HG03354 (cell line): ENCODE data around the gene SLC5A5.
"Not testable (repeated sequence)": the region's sequence is repeated elsewhere in the genome, so short reads cannot be mapped to it uniquely, and the experiment has no call there.

Experiments
- ATAC-seq: cut with Tn5 transposase; IDR thresholded peaks from one replicate; pipeline ENCODE4 v1.9.1; 2021; ENCODE audit warnings: mild to moderate bottlenecking; ENCODE audit not compliant: unreplicated experiment, poor library complexity, severe bottlenecking

The SLC5A5 gene

DNA sequence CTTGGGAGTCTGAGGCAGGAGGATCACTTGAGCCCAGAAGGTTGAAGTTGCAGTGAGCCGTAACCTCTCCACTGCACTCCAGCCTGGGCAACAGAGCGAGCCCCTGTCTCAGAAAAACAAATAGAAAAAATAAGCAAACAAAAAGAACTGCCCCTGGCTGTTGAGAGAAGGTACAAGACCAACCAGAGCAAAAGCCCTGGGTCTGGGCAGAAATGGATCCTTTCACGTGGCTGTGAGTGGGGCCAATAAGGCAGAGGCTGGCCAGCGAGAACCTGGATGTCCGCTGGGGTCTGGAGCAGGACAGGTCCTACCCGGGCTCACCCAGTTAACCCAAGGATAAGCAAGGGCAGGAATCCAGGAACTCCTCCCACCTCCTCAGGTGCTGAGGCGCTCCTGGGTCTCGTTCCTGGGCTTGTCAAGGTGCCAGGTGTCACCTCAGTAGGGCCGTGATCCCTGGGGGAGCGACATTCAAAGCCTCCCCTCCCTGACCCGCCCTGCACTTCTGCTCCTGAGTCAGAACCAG is 4.7 kb upstream of the SLC5A5 start:
- no peak for ATAC-seq

DNA sequence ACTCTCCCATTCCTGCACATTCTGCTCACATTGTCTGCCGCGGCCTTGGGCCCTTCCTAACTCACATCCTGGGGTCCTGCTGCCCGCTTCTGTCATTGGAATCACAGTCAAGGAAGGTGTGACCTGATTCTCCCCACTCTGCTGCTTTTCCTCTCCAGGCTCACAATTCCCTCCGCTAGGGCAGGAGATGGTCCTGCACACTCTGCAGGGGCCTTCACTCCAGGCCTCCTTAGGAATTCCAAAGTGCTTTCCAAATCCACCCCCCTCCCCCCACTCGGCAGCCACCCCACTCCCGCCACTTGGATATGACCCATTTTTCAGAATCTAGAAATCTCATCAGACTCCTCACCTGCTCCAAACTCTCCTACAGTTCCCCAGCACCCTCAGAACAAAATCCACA is 3.1 kb upstream of the SLC5A5 start:
- ATAC-seq = no peak

DNA sequence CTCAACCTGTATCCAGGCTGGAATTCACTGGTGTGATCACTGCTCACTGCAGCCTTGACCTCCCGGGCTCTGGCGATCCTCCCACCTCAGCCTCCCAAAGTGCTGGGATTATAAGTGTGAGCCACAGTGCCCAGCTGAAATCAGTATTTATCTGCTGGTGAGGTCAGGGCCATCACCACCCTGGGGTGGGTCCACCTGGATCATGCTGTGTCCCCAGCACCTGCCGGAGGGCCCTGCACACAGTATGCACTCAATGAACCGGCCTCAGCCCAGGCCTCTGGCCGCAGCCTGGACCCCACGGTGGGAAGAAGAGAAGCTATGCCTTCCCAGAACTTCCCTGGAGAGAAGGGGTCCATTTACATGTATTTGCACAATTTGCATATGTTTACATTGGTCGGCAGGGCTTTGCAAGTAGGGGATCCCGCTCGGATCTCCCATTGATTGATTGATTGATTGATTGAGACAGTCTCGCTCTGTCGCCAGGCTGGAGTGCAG is 2.6 kb upstream of the SLC5A5 start:
- no peak for ATAC-seq

DNA sequence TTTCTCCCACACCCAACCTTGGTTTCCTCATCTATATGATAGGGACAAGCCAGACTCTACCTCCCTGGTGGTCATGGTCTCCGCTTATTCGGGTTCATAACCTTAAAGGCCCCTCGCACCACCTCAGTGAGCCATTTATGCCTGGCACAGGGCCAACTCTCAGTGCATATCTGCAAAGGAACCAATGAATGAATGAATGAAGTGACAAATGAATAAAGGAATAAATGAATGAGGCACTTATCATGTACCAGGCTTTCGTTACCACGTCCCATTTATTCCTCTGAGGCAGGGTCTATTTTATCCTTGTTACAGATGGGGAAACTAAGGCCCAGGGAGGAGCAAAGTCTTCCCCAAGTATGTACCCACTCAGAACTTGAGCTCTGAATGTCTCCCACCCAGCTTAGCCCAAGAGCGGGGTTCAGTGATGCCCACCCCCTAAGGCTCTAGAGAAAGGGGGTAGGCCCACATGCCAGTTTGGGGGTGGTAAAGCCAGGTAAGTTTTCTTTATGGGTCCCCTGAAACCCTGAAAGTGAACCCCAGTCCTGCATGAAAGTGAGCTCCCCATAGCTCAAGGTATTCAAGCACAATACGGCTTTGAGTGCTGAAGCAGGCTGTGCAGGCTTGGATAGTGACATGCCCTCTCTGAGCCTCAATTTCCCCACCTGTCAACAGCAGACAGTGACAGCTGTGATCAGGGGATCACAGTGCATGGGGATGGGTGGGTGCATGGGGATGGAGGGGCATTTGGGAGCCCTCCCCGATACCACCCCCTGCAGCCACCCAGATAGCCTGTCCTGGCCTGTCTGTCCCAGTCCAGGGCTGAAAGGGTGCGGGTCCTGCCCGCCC is 490 bp upstream of the SLC5A5 start:
- ATAC-seq = no peak

DNA sequence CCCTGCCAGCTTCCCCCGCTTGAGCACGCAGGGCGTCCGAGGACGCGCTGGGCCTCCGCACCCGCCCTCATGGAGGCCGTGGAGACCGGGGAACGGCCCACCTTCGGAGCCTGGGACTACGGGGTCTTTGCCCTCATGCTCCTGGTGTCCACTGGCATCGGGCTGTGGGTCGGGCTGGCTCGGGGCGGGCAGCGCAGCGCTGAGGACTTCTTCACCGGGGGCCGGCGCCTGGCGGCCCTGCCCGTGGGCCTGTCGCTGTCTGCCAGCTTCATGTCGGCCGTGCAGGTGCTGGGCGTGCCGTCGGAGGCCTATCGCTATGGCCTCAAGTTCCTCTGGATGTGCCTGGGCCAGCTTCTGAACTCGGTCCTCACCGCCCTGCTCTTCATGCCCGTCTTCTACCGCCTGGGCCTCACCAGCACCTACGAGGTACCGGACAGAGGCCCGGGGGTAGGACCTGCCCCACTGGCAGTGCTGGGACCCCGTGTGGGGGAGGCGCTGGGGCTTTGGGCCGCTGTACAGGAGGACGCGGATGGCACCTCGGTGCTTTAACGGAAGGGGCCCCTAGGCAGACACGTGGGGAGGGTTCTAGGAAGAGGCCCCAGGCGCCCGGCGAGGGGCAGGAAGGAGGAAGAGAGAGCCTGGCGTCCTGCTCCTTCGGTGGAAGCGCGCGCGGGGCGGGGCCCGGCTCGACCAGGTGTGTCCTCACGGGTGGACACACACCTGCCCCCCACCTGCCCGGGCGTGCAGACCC is 681 bp downstream of the SLC5A5 start:
- ATAC-seq = no peak

DNA sequence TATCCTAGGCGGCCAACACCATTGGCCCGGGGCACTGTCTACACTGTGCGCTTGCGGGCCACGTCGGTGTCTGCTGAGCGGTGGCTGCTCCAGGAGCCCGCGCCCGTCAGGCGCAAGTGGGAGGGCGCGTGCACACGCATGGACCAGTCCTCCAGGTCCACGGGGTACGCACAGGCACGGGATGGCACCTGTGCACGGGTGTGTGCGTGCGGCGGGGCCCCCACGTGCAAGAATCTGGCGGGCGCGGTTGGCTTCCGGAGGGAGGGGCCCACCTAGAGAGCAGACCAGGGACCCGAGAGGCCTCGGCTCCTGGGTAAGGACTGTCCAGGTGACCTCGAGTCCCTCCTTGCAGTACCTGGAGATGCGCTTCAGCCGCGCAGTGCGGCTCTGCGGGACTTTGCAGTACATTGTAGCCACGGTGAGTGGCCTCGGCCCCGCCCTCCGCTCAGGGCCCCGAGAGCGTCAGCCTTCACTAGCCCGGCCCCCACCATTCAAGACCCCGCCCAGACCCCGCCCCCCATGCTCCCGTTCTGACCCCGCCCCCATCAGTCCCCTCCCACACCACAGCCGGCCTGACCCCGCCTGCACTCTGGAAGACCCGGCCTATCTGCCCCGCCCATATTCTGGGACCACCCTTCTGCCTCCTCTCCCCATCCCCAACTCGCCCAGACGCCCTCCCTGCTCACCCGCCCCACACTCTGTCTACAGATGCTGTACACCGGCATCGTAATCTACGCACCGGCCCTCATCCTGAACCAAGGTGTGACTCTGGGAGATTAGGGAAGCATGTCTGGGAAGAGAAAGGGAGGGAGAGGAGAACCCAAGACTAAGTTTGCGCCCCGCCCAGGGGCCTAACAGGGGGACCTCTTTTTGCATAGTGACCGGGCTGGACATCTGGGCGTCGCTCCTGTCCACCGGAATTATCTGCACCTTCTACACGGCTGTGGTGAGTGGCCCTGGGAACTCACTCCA is 2.3 kb downstream of the SLC5A5 start:
- ATAC-seq = no peak

DNA sequence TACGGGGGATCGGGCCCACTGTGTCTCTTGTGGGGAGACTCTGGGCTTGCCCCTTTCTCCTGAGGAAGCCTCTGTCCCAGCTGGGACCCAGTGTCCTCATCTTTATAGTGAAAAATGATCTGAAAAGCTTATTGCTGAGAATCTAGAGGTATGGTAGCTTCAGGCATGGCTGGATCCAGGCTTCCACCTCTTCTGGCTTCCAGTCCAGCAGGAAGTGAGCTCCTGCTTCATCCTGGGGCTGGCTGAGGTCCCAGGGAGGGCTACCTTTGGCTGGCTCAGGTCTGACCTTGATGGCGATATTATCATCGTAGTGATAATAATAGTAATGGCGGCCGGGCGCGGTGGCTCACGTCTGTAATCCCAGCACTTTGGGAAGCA is 3.0 kb downstream of the SLC5A5 start:
- no peak for ATAC-seq

DNA sequence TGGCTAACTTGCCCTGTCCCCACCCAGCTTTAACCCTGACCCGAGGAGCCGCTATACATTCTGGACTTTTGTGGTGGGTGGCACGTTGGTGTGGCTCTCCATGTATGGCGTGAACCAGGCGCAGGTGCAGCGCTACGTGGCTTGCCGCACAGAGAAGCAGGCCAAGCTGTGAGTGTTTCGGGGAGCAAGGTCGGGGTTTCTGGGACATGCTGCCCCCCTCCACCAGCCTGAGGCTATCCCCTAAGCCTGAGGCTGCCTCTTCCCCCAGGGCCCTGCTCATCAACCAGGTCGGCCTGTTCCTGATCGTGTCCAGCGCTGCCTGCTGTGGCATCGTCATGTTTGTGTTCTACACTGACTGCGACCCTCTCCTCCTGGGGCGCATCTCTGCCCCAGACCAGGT is 6.0 kb downstream of the SLC5A5 start:
- ATAC-seq = no peak

DNA sequence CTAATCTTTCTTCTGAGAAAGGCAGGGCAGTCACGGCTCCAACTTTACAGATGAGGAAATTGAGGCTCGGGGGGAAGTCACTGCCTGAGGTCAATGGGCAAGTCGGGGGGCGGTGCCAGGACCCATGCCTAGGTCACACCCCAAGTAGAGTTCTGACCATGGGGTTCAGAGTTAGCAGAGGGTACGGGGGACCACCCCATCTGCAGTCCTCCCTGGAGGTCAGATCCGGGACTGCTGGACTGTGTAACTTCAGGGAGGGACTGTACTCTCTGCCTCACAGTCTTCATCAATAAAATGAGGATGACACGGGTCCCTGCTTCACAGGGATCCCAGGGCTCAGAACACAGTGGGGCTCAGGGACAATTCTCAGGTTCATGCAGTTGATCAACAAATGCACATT is 7.7 kb downstream of the SLC5A5 start:
- ATAC-seq = no peak

DNA sequence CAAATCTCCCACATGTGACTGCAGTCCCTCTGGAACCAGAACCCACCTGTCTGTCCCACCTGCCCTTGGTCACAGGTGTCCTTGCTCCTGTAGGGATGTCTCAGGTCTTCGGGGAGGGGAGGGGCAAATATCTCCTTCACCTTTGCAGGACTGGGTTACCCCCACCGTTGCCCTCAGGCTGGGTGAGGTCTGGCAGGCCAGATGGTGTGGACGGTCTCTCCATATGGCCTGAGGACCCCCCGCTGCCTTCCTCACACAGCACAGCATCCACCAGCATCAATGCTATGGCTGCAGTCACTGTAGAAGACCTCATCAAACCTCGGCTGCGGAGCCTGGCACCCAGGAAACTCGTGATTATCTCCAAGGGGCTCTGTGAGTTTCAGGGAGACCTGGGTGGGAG is 10.0 kb downstream of the SLC5A5 start:
- no peak for ATAC-seq

DNA sequence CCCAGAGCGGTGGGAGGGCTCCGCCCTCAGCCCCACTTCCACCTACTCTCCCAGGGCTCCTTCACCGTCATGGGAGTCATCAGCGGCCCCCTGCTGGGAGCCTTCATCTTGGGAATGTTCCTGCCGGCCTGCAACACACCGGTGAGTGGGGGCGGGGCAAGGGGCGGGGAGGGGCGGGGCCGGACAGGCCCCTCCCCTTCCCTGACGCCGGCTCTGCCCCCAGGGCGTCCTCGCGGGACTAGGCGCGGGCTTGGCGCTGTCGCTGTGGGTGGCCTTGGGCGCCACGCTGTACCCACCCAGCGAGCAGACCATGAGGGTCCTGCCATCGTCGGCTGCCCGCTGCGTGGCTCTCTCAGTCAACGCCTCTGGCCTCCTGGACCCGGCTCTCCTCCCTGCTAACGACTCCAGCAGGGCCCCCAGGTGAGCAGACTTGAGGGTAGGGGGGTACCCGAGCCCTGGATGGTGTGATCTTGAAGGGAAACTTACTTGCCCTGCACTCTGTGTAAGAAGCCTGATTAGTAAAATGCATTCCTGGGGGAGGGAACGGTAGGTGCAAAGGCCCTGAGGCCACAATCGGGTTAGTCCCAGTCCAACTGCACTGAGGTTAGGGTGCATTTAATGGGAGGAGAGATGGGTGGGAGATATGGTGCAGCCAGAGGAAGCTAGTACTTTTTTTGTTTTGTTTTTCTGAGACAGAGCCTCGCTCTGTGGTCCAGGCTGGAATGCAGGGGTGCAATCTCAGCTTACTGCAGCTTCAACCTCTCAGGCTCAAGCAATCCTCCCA is 12.1 kb downstream of the SLC5A5 start:
- ATAC-seq = no peak

DNA sequence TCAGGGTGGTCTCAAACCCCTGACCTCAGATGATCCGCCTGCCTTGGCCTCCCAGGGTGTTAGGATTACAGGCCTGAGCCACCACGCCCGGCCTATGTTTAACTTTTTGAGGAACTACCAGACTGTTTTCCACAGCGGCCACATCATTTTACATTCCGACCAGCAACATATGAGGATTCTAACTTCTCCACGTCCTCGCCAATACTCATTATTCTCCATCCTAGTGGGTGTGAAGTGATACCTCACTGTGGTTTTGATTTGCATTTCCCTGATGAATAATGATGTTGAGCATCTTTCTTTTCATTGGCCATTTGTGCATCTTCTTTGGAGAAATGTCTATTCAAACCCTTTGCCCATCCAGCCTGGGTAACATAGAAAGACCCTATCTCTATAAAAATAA is 14.8 kb downstream of the SLC5A5 start:
- ATAC-seq = no peak

DNA sequence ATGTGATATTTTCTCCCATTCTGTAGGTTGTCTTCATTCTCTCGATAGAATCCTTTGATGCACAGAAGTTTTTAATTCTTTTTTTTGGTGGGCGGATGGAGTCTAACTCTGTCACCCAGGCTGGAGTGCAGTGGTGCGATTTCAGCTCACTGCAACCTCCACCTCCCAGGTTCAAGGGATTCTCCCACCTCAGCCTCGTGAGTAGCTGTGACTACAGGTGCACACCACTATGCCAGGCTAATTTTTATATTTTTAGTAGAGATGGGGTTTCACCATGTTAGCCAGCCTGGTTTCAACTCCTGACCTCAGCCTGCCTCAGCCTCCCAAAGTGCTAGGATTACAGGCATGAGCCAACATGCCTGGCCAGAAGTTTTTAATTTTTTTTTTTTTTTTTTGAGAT is 15.5 kb downstream of the SLC5A5 start:
- not testable (repeated sequence) for ATAC-seq

DNA sequence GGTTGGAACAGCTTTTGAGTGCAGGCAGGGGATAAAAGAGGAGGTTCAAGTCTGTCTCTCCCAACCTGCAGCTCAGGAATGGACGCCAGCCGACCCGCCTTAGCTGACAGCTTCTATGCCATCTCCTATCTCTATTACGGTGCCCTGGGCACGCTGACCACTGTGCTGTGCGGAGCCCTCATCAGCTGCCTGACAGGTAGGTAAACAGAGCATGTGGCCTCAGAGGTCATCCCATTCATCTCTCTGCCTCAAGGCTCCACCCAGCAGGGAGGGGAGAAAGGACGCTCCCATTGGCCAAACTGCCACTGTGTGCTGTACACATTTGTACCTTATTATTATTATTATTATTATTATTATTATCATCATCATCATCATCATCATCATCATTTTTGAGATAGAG is 16.5 kb downstream of the SLC5A5 start:
- no peak for ATAC-seq

DNA sequence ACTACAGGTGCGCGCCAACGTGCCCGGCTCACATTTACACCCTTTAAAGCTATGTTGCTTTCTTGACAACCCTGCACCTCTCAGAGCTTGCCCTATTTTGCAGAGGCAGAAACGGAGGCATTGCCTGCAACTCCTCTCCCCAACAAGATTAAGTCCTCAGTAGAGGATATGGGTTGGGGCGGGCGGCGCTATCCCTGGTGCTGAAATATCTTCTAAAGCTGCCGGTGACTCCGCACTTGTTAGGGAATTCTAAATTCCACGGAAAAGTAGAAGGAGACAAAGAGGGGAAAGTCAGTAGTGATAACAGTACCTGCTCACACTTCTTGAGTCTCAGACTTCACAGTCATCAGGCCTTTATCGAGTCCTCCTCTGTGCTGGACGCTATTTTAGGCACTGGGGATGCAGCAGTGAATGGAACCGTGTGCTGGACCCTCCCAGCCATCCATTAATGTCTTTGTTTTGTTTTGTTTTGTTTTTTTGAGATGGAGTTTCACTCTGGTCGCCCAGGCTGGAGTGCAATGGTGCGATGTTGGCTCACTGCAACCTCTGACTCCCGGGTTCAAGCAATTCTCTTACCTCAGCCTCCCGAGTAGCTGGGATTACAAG is 18.0 kb downstream of the SLC5A5 start:
- ATAC-seq = no peak

DNA sequence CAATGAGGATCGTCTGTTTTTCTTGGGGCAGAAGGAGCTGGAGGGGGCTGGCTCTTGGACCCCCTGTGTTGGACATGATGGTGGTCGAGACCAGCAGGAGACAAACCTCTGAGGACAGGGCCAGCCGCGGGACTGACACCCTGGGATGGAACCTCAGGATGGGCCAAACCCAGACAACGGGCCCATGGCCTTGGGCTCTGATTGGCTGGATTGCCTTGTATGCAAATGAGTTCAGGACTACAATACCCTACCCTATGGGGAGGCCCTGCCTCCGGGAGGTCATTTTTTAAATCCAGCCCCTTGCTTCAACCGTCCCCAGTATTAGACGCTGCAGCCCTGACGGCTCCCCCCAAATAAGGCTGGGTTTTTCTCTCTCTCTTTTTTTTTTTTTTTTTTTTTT is 22.0 kb downstream of the SLC5A5 start:
- no peak for ATAC-seq

DNA sequence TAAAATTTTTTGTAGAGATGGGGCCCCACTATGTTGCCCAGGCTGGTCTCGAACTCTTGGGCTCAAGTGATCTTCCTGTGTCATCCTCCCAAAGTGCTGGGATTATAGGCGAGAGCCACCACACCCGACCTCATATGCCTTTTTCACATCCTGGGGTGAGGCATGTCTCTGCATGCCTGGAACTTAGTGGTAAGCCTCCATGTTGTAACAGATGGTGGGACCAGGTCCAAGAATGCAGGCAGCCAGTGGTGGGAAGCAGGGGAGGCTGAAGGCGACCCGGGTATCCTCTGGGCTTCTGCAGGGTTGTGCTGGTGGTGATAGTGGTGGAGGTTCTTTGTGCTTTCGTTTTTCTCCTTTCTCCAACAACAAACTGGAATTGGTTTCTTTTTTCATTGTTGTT is 31.0 kb downstream of the SLC5A5 start:
- ATAC-seq = no peak

DNA sequence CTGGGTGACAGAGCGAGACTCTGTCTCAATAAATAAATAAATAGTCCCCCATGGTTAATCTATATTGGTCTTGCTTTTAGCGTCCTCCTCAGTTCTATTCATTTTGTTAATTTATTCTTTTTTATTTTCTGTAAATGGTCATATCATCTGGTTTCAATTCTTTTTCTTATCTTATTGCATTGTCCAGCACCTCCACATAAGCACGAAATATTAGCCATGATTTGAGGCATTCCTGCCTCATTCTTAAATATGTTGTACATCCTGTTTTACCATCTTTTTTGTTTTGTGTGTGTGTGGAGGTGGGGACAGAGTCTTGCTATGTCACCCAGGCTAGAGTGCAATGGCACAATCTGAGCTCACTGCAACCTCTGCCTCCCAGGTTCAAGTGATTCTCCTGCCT is 36.5 kb downstream of the SLC5A5 start:
- no peak for ATAC-seq
